ENCODE results near the gene CHI3L2.

The CHI3L2 gene

GRCh38 chr1:111236379-111236778 is 8.9 kb downstream of the CHI3L2 start:
- no peak for DNase-seq (ENCODE audit: low read depth, low spot score)
- H3K4me3 ChIP-seq (ENCODE audit: low read depth, low read length), result no peak overlapping the region
- in situ Hi-C loops (cut with HindIII; ENCODE audit: low sequenced_read_pairs), result no loop called here

DNA sequence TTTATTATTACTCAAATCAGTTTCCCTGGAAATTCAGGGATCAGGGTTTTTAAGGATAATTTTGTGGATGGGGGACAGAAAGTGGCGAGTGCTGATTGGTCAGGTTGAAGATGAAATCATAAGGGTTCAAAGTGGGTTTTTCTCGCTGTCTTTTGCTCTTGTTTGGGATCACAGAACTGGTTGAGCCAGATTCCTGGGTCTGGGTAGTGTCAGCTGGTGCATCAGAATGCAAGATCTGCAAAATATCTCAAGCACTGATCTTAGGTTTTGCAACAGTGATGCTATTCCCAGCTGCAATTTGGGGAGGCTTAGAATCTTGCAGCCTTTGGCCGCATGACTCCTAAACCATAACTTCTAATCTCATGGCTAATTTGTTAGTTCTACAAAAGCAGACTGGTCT is 9.3 kb downstream of the CHI3L2 start:
- H3K4me3 ChIP-seq (ENCODE audit: low read depth, low read length), result no peak overlapping the region
- TF ChIP-seq CTCF (IDR thresholded peaks at IDR 0.05; ENCODE audit: low read depth, low read length), result no peak
- in situ Hi-C loops (cut with HindIII; ENCODE audit: low sequenced_read_pairs), result no loop called here
- no peak for DNase-seq (ENCODE audit: low read depth, low spot score)

More at GRCh38 chr1:111236379-111236778, 8.9 kb downstream of the CHI3L2 start:
- no peak for TF ChIP-seq CTCF (IDR thresholded peaks at IDR 0.05; ENCODE audit: low read depth, low read length)

- in situ Hi-C loops (cut with HindIII; ENCODE audit: low sequenced_read_pairs), result no loop called here
- no peak for TF ChIP-seq CTCF (IDR thresholded peaks at IDR 0.05; ENCODE audit: low read depth, low read length)
- no peak overlapping the region for H3K4me3 ChIP-seq (ENCODE audit: low read depth, low read length)
- no peak for DNase-seq (ENCODE audit: low read depth, low spot score)
Measured at GRCh38 chr1:111238056-111238795, 10.7 kb downstream of the CHI3L2 start.

DNA sequence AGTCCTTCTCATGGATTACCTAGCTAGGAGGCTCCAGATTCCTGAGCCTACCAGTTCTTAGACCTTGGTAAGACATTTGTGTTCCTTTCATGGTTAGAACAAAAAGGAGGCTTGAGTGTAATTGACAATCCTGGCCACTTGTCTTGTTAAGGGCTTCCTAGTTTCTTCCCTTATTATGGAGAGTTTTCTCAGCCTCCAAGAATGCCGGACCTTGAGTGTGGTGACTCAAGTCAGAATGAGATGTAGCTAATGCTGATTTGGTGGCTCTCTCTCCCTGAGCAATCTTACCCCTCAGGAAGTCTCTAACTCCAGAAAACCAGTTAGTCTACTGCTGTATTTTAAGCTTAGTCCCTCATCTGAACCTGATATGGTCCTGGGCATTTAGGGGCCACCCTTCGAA is 14.3 kb downstream of the CHI3L2 start:
- in situ Hi-C loops (cut with HindIII; ENCODE audit: low sequenced_read_pairs), result no loop called here
- no peak for TF ChIP-seq CTCF (IDR thresholded peaks at IDR 0.05; ENCODE audit: low read depth, low read length)
- DNase-seq (ENCODE audit: low read depth, low spot score), result no peak
- no peak overlapping the region for H3K4me3 ChIP-seq (ENCODE audit: low read depth, low read length)

GRCh38 chr1:111242805-111243523 is 15.5 kb downstream of the CHI3L2 start:
- no peak overlapping the region for H3K4me3 ChIP-seq (ENCODE audit: low read depth, low read length)
- DNase-seq (ENCODE audit: low read depth, low spot score), result no peak
- no peak for TF ChIP-seq CTCF (IDR thresholded peaks at IDR 0.05; ENCODE audit: low read depth, low read length)
- in situ Hi-C loops (cut with HindIII; ENCODE audit: low sequenced_read_pairs), result no loop called here

DNA sequence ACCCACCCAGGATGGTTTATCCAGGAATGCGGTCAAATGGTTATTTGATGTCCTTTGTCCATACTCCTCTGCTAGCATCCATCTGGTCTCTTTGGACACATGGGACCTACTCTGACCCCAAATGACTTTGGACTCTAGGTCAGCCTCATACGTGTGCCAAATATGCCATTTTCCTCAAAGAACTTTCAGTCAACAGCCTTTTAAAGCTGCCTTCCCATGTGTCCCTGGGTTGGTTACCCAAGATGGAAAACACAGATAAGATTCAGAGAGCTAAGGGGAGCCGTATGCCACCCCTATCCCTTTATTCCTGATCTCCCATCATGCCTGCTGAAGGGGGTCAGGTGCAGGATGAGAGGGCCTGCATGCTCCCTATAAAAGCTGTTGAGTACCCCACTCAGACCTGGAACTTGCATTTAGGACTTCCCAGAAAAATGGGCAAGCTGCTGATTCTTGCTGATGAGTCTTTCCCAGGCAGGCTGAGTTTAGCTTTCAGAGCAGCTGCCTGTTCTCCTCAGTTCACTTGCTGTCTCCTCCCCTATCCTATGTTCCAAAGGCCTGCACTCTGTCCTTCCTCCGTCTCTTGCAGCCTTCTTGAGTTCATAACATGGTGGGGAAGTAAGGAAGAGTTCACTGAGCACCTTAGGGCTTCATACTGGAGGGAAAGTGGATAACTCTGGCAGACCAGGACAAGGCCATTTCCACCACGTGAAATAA is 19.8 kb downstream of the CHI3L2 start:
- no peak for DNase-seq (ENCODE audit: low read depth, low spot score)
- no peak for TF ChIP-seq CTCF (IDR thresholded peaks at IDR 0.05; ENCODE audit: low read depth, low read length)
- in situ Hi-C loops (cut with HindIII; ENCODE audit: low sequenced_read_pairs), result no loop called here
- H3K4me3 ChIP-seq (ENCODE audit: low read depth, low read length), result no peak overlapping the region

All from astrocyte of the spinal cord (primary cell).